Measurements from ENCODE around the gene SBK1. TPM values are rescaled to one million over a fixed set of nuclear protein-coding genes. Genes with fewer than 3 reads are reported as not detected.

SBK1 gene
- polyA plus RNA-seq, 2 of the 4 experiments (the other 2 are of a cell fraction), result 0.13 to 0.43 TPM

DNA sequence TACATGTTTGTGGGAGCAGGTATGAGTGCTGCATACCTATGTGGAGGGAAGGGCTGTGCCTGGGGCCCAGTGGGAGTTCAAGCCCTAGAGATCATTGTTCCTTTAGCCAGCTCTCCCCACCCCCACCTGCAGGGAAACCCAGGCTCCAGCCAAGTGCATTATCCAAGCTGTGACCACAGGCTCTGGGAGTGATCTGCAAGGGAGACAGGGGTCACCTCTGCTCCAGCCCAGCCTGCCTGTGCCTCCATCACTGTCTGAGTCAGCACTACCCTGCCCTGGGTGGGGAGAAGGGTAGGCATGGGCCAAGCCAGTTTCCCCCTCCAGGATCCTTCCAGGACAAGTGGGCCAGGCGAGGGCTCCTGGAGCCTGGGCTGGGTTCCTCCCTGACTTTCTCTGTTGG lies 32.1 kb upstream of the SBK1 start:
- no peak overlapping the region for H3K4me3 ChIP-seq
- ATAC-seq (no peak), FAIRE-seq (no peak), DNase-seq (ENCODE audit: low read depth in 1 of 2, low spot score in 1 of 2) (no peak)
- WGBS (ENCODE audit: missing lambda C conversion rate), result 33% methylated on average over 1 of the region's 1 CpG
- TF ChIP-seq KDM5A (IDR thresholded peaks at IDR 0.05) (no peak), RFX5 (IDR thresholded peaks at IDR 0.05) (no peak), SMC3 (IDR thresholded peaks at IDR 0.05) (no peak), SREBF2 (IDR thresholded peaks at IDR 0.05) (no peak), CBX8 (IDR thresholded peaks at IDR 0.05) (no peak), RNF2 (IDR thresholded peaks at IDR 0.05; ENCODE audit: borderline replicate concordance, low read depth) (no peak), MAZ (IDR thresholded peaks at IDR 0.05; ENCODE audit: borderline replicate concordance, low read depth, low read length) (no peak), EP300 (IDR thresholded peaks at IDR 0.05) (no peak), KDM1A (IDR thresholded peaks at IDR 0.05; ENCODE audit: low read depth) (no peak), JUN (IDR thresholded peaks at IDR 0.05) (no peak), TFCP2L1 (CRISPR knock-in tag; IDR thresholded peaks at IDR 0.05) (no peak), NPAS2 (CRISPR knock-in tag; IDR thresholded peaks at IDR 0.05; ENCODE audit: borderline replicate concordance) (no peak), CEBPB (IDR thresholded peaks at IDR 0.05) (no peak)
- TF ChIP-seq, protein P1, sequence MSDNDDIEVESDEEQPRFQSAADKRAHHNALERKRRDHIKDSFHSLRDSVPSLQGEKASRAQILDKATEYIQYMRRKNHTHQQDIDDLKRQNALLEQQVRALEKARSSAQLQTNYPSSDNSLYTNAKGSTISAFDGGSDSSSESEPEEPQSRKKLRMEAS (IDR thresholded peaks at IDR 0.05), result no peak
- TF ChIP-seq, protein P2, sequence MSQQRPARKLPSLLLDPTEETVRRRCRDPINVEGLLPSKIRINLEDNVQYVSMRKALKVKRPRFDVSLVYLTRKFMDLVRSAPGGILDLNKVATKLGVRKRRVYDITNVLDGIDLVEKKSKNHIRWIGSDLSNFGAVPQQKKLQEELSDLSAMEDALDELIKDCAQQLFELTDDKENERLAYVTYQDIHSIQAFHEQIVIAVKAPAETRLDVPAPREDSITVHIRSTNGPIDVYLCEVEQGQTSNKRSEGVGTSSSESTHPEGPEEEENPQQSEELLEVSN (IDR thresholded peaks at IDR 0.05; ENCODE audit: borderline replicate concordance, low read depth), result no peak
- TF ChIP-seq, protein P3, sequence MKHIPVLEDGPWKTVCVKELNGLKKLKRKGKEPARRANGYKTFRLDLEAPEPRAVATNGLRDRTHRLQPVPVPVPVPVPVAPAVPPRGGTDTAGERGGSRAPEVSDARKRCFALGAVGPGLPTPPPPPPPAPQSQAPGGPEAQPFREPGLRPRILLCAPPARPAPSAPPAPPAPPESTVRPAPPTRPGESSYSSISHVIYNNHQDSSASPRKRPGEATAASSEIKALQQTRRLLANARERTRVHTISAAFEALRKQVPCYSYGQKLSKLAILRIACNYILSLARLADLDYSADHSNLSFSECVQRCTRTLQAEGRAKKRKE (CRISPR knock-in tag; IDR thresholded peaks at IDR 0.05; ENCODE audit: low read depth), result no peak
- TF ChIP-seq, protein P4, sequence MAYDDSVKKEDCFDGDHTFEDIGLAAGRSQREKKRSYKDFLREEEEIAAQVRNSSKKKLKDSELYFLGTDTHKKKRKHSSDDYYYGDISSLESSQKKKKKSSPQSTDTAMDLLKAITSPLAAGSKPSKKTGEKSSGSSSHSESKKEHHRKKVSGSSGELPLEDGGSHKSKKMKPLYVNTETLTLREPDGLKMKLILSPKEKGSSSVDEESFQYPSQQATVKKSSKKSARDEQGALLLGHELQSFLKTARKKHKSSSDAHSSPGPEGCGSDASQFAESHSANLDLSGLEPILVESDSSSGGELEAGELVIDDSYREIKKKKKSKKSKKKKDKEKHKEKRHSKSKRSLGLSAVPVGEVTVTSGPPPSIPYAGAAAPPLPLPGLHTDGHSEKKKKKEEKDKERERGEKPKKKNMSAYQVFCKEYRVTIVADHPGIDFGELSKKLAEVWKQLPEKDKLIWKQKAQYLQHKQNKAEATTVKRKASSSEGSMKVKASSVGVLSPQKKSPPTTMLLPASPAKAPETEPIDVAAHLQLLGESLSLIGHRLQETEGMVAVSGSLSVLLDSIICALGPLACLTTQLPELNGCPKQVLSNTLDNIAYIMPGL (CRISPR knock-in tag; IDR thresholded peaks at IDR 0.05; ENCODE audit: borderline replicate concordance), result no peak
- TF ChIP-seq, protein P5, sequence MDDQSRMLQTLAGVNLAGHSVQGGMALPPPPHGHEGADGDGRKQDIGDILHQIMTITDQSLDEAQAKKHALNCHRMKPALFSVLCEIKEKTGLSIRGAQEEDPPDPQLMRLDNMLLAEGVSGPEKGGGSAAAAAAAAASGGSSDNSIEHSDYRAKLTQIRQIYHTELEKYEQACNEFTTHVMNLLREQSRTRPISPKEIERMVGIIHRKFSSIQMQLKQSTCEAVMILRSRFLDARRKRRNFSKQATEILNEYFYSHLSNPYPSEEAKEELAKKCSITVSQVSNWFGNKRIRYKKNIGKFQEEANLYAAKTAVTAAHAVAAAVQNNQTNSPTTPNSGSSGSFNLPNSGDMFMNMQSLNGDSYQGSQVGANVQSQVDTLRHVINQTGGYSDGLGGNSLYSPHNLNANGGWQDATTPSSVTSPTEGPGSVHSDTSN (IDR thresholded peaks at IDR 0.05), result no peak
- ChIA-PET POLR2A (no interaction called here), CTCF (interaction anchor here (0.7 to 1.2 kb wide), 2 partner anchors 17 to 295 kb away, joined by 3 to 5 read pairs; no protein-coding TSS in a partner anchor)
- H3K27ac ChIP-seq, result no peak overlapping the region
- H3K4me1 ChIP-seq, result no peaks in the 10 kb centered on the region
- H3K4me2 ChIP-seq, result no peak overlapping the region
- H3K9me3 ChIP-seq, result no peaks in the 10 kb centered on the region

DNA sequence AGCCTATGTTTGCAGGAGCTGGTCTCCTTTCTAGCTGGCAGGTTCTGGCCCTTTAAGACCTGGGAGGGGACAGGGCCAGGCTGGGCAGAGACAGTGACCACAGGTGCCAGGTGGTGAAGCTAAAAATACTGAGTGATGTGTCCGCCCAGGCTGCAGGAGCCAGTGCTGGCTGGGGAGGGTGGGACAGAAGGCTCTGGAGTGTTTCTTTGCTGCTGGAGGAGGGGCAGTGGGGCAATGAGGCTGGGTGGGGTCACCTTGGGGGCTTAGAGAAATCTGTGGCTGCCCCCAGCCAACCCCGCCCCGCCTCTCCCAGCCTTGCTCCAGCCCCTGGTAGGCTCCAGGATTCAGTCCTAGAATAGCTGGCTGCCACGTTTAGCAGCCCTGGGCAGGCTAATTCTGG lies 30.4 kb upstream of the SBK1 start:
- Histone ChIP-seq H3K4me3 (no peak overlapping the region), H3K27ac (no peak overlapping the region), H3K4me2 (no peak overlapping the region), H3K4me1 (no peaks in the 10 kb centered on the region), H3K9me3 (no peaks in the 10 kb centered on the region)
- 0 out of 6 replicates have a peak, but pooled peaks have one; percentile 15 to 24 for ATAC-seq
- POLR2A ChIA-PET, result no interaction called here
- WGBS (ENCODE audit: missing lambda C conversion rate), result 7% methylated on average over 4 of the region's 4 CpGs
- TF ChIP-seq NR3C1 (IDR thresholded peaks at IDR 0.05) (no peak), KDM1A (IDR thresholded peaks at IDR 0.05; ENCODE audit: low read depth) (no peak), RCOR1 (IDR thresholded peaks at IDR 0.05; ENCODE audit: low read depth, low read length) (no peak), HOXB13 (CRISPR knock-in tag; IDR thresholded peaks at IDR 0.05; ENCODE audit: low read depth) (no peak), EHMT2 (IDR thresholded peaks at IDR 0.05; ENCODE audit: low read depth) (no peak), MYC (IDR thresholded peaks at IDR 0.05; ENCODE audit: borderline replicate concordance, low read length) (no peak), MAFK (IDR thresholded peaks at IDR 0.05; ENCODE audit: partially characterized antibody) (no peak)
- CTCF ChIA-PET, result interaction anchor here (6.2 kb wide), 1 partner anchor 16 kb away, joined by 41 read pairs; no protein-coding TSS in a partner anchor
- DNase-seq (ENCODE audit: low read depth in 1 of 2, low spot score in 1 of 2), result no peak
- FAIRE-seq, result no peak
